HG03039 (cell line): ENCODE data around the gene ZFP36L2.
"Not testable (repeated sequence)": the region's sequence is repeated elsewhere in the genome, so short reads cannot be mapped to it uniquely, and the experiment has no call there.

Experiments used
- ATAC-seq: cut with Tn5 transposase; IDR thresholded peaks from one replicate; pipeline ENCODE4 v1.9.1; 2021; ENCODE audit warnings: mild to moderate bottlenecking, moderate library complexity; ENCODE audit not compliant: unreplicated experiment

ZFP36L2 gene

DNA sequence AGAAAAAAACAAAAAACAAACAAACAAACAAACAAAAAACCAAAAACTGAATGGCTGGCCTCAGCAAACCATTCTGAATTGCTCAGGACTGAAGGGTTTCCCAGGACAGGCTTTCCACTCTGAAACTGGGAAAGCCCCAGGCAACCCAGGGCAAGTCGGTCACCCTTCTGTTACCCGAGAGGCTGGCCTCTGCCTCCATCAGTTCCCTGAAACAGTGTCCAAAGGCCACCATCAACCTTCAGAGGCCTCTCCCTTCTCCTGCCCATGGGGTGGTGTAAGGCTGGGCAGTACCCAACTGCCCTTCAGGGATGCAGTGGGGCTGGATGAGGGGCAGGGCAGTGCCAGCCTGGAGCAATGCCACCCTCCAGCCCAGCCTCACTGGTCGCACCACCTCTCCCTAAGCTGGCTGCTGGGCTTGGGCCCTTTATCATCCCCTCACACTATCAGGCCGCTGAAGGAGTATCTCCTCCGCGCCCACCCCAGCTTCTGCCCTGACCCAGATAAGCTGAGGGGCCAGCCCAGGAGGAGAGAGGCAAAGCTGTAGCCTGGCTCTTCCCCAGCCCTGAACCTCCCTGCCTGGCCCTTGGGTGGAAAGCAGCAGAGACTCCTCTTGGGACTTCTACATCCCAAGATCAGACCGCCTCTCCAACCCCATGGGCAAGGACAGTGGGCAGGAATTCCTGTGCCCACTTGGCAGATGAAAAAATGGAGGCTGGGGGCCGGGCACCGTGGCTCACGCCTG lies 35.9 kb downstream of the ZFP36L2 start:
- no peak for ATAC-seq

DNA sequence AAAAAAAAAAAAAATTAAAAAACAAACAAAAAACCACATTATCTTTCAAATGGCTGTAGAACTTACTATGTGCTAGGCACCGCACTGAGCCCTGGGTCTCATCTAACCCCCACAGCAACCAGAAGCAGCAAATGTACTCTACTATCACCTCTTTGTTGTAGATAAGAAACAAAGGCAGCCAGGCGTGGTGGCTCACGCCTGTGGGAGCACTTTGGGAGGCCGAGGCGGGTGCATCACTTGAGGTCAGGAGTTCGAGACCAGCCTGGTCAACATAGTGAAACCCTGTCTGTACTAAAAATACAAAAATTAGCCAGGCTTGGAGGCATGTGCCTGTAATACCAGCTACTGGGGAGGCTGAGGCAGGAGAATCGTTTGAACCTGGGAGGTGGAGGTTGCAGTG lies 36.5 kb downstream of the ZFP36L2 start:
- not testable (repeated sequence) for ATAC-seq

DNA sequence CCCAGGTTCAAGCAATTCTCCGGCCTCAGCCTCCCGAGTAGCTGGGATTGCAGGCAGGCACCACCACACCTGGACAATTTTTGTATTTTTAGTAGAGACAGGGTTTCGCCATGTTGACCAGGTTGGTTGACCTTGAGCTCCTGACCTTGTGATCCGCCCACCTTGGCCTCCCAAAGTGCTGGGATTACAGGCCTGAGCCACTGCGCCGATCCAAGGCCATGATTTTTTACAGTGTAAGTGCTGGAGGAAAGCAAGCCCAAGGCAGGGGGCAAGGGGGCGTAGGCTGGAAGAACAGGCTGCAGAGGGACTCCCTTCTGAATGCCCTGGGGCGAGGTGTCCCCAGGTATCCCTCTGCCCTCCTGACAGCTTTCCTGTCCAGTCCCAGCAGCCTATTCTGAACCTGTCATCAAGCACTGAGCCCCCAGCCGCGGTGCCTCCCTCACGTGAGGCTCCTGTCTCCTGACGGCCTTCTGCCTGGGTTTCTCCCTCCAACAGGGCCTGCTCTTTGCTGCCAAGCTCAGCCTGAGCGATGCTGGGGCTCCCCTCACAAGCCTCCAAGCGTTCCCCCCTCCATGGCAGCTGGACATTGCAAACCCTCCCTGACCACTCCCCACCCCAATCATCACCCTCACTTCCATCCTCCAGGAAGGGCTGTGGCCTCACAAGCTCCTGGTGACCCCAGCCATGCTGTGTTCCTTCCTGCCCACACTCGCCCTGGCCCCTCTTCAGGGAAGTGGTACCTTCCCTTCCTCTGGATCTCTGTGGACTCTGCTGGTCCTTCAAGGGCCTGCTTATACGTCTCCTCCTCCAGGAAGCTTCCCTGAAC lies 37.6 kb downstream of the ZFP36L2 start:
- ATAC-seq = no peak

DNA sequence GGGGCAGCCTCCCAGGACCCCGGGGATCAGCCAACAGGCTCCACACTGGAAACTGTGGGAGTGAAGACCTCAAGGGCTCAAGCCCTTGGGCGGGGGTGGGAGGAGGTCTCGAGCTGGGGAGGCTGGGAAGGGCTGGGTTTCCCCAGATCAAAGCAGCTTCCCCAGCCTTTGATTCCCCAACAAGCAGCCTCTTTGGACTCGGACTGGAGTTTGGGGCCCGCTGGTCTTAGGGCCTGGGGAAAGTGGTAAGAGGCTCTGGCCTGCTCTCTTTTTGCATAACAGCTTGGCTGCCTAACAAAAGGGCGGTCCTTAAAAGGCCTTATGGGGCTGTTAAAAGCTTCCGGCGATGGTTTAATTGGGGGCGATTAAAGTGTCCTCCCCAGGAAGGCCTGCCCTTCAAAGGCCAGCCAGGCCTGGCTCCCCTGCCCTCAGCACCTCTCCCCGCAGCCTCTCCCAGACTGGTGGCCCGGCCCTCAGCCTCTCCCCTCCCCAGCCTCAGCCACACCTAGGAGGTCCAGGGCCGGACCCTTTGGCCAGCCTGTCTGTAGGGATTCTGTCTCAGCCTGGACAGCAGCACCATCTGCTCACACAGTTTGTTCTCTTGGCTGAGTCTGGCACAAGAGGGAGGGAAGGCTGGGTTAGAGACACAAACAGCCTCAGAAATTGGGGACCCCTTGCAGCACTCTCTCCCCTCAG lies 39.6 kb downstream of the ZFP36L2 start:
- ATAC-seq = no peak

DNA sequence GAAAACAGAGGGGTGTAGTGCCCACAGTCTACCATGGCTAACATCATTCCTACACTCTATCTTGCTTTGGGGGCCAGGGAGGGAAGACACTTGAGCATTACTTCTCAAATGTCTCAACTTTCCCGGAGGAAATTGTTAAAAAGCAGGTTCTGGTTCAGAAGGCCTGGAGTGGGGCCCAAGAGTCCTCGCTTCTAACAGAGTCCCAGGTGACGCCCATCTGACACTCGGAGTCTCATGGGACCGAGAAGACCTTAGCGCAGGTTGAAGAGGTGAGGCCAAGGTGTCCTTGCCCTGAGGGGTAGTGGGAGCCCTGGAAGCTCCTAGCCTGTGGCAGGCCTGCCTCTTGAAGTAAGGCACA lies 40.1 kb downstream of the ZFP36L2 start:
- ATAC-seq = no peak

DNA sequence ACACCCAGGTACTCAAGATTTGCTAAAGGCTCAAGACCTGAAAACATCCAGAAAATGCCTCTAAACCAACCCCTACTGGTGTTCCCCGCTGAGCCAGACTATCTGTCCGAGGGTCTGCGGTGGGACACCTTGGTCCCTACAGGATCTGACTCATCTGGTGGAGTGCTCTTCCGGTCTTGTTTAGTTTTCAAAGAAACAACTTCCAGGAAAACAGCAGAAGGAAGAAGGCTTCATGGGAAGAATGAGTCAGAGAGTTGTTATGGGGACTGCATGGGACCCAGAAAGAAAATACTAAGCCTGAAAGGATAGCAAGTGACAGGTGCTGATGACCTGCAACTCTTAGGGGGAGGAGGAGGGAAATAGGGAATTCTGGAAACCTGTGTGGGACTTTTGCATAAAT lies 41.3 kb downstream of the ZFP36L2 start:
- no peak for ATAC-seq

DNA sequence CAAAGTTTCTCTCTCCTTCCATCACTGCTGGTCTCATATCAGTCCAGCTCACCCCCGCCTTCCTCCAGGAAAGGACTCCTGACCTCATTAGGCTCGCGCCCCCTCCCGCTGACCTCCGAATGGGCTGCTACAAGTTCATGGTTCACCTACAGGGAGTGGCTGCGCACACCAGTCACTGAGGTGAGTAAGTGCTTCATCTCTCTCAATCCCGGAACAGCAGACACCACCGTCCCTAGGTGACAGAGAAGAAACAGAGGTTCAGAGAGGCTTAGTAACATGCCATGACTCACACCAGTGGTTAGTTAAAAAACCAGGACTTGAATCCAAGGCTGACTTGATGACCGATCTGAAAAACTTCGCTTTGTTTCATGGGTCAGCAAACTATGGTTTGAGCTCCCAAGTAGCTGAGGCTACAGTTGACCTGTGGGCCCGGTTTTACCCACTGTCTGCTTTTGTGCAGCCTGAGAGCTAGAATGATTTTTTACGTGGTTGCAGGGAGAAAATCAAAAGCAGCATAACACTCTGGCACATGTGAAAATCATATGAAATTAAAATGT lies 42.0 kb downstream of the ZFP36L2 start:
- no peak for ATAC-seq

DNA sequence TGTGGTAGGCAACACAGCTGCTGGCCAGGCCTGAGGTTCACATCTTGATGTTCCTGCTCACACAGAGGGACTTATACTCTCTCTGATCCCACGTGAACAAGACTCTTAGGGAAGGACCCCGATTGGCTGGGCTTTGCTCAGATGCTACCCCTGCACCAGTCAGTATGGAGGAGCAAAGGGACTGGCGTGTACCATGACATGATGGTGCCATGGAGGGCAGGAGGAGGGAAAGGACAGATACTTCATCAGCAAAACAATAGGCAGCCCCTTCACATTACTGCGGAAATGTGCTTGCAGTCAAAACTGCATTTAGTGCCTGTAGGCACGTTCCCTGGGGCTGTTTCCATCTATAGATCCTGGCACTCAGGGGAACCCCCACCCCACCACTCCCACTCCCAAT lies 42.7 kb downstream of the ZFP36L2 start:
- no peak for ATAC-seq

DNA sequence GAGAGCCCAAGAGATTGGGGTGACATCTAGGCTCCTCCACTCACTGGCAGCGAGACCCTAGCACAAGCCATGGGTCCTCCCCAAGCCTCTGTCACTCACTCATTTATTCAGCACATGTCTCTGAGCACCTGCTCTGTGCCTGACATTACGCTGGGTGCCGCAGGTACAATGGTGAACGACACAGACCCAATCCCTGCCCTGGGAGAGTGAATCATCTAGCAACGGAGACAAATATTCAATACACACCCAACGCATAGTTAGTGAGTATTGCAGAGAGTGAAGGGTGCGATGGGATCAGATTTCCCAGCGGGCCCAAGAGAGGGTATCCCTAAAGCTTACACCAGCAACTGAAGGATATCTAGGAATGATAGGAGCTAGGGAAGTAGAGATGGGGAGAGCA lies 45.5 kb downstream of the ZFP36L2 start:
- no peak for ATAC-seq

DNA sequence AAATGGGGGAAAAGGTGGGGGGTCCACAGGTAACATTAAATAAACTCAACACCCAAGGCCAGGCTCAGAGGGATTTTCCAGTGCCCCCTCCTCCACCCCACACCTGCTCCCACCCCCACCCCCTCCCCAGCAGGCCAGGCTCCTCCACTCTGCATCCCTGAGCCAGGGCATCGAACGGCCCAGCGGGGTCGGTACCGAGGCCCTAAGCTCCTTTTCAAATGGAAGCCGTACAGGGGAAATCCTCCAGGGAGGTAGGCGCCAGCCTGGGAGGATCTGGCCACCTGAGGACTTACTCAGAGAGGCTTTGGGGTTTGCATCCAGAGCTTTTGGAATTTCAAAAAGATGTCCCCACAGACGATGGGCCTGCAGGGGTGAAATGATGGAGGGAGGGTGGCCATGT lies 46.5 kb downstream of the ZFP36L2 start:
- no peak for ATAC-seq

DNA sequence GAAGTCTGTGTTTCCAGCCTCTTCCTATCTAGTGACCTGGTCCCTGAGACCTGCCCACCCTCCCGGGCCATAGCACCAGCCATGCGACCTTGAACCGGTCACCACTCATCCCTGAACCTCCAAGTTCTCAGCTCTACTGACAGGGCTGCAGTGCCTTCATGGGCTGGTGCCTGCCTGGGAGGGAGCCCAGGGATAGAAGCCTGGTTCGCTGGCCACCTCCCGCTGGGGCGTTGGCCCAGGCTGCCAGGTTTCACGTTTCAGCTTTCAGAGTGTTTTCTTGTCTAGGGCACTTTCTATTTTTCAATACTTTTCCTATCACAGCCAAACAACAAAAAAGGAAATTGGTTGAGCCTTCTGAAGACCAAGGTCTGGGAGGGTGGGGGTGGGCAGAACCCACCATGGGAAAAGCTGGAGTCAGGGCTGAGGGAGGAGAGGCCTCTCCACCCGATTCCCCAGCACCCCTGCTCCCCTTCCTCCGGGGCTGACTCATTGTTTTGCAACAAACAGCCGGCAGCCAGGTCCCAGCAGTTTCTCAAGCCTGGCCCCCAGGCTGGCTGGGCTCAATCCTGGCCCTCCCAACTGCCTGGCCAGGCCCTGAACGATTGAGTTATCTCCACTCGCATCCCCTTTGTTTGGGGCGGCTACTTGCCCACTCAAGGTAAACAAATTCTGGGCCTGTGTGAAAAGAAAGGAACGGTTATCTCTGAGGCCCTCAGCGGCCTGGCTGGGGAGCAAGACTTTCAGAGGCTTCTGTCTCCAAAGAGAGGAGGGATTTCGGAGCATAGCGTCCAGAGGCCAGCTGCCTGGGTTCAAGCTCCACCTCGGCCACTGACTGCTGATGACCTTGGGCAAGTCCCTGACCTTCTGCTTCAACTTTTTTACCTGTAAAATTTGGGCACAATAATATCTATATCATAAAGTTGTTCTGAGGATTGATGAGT lies 47.5 kb downstream of the ZFP36L2 start:
- ATAC-seq = no peak

DNA sequence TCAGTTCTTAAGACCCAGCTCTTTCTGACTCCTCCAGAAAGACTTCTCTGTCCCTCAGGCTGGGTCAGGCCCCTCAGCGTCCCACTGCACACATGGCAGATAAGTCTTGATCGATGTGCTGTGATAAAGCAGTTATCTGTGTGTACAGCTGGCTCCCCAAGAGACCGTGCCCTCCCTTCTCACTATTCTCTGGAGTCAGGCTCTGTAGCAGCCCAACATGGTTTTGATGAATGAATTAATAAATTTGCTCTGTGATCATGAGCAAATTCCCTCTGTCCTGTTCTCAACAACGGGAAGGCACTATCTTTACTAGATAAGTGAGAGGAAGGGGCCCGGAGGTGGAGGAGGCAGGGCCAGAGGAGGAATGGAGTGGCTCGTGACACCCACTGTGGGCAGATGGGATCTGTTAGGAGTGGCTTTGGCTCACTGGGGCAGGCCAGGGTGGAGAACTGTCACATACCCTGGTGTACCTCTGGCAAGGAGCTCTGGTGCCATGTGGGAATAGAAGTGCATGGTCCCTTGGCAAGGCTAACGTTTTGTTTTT lies 48.3 kb downstream of the ZFP36L2 start:
- ATAC-seq = no peak

DNA sequence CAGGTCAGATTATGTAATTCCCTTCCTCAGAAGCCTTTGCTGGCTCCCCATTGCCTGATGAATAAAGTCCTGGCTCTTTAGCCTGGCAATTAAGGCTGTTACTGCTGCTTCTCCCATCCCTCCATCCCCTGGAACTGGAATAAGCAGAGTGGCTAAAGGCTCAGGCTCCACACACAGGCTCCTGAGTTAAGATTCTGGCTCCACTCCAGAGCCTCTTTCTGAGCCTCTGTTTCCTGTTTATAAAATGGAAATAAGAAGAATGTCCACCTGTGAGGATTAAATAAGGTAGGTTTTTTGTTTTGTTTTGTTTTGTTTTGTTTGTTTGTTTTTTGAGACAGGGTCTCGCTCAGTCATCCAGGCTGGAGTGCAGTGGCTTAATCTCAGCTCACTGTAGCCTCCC lies 50.0 kb downstream of the ZFP36L2 start:
- no peak for ATAC-seq

DNA sequence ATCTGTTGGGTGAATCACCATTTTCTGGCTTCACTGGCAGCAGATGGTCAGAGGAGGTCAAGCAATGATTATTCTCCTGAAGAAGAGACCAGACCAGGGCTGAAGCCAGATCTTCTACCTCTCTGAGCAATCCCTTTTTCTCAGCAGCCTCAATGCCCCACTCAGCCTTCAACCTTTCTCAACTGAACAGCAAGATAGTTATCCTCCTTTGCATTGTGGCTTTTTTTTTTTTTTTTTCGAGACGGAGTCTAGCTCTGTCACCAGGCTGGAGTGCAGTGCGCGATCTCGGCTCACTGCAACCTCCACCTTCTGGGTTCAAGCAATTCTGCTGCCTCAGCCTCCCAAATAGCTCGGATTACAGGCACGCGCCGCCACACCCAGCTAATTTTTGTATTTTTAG lies 50.5 kb downstream of the ZFP36L2 start:
- no peak for ATAC-seq

DNA sequence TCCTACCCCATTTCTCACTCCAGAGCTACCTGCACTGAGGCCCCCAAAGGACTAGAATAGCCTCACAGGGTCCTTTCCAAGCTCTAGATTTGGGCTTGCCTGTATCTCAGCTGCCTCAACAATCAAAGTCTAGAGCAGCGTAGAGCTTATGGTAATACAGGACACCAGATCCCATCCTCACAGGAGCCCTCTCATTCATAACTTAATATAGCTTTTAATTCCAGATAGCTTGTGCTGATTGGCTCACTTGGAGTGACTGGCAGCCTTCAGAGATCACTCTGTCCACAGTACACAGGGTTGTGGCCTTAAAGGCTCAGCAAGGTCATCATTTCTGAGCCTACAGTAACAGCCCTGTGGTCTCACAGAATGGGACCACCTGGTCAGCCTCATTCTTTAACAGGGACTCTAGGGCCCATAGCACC lies 51.4 kb downstream of the ZFP36L2 start:
- no peak for ATAC-seq

DNA sequence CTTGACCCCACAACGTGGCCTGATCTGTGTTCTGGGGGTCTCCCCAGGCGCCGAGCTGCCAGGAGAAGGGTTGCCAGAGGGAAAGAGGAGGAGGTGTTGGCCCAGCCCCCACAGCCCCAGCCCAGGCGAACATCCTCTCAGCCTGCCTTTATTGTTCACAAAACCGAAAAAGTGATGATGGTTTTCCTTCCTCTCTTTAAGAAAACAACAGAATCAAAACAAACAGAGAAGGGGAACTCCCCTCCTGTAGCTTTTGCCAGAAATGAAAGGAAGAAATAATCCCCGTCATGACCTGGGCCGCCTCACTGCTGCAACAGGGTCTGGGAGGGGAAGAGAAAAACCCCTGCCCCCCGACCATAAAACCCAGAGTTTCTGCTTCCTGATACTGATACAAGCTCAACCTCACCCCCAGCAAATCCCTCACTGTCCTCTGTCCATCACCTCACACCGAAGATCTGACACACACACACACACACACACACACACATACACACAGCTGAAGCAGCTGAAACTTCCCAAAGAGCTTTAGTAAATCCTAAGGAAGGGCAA lies 52.0 kb downstream of the ZFP36L2 start:
- ATAC-seq = peak; percentile 74
